ENCODE results near the gene NCOA1. TPM values are rescaled to one million over a fixed set of nuclear protein-coding genes. Genes with fewer than 3 reads are reported as not detected.
A peak's percentile ranks its signal among the peaks of the same experiment; 100 is the strongest.
"Not testable (repeated sequence)": the region's sequence is repeated elsewhere in the genome, so short reads cannot be mapped to it uniquely, and the experiment has no call there.

The NCOA1 gene
- total RNA-seq, 4 donors from 2014 or later = 29.9 to 51.9 (median 40.1) TPM

DNA sequence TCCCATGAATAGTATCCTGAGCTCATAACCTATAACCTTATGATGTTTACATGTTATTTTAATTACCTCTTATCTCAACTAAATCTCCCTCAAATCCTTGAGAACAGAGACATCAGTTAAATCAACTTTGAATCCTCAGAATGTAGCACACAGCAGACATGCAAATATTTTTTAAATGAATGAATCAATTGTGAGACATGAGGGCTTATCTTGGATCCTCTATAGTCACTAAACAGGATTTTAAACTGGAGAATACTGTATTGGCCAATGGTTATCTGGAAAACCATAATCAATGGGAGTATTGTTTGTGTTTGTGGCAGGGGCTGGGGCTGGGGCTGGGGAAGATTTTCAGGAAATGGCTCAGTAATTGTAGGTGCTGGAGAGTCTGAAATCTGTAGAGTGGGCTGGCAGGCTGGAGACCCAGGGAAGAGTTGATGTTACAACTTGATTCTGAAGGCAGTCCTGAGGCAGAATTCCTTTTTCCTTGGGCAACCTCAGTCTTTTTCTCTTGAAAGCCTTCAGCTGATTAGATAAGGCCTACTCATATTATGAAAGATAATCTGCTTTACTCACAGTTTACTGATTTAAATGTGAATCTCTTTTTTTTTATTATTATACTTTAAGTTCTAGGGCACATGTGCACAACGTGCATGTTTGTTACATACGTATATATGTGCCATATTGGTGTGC is 106.3 kb downstream of the NCOA1 start:
- WGBS, 2 donors = 94 to 99% methylated on average over 2 of the region's 2 CpGs
- H3K27me3 ChIP-seq = no peaks in the 10 kb centered on the region
- intact Hi-C loops (cut with DNase I) = no loop called here
- H3K27ac ChIP-seq = no peak overlapping the region
- H3K9me3 ChIP-seq = no peaks in the 10 kb centered on the region
- no peaks in the 10 kb centered on the region for H3K4me1 ChIP-seq
- TF ChIP-seq, protein P1, sequence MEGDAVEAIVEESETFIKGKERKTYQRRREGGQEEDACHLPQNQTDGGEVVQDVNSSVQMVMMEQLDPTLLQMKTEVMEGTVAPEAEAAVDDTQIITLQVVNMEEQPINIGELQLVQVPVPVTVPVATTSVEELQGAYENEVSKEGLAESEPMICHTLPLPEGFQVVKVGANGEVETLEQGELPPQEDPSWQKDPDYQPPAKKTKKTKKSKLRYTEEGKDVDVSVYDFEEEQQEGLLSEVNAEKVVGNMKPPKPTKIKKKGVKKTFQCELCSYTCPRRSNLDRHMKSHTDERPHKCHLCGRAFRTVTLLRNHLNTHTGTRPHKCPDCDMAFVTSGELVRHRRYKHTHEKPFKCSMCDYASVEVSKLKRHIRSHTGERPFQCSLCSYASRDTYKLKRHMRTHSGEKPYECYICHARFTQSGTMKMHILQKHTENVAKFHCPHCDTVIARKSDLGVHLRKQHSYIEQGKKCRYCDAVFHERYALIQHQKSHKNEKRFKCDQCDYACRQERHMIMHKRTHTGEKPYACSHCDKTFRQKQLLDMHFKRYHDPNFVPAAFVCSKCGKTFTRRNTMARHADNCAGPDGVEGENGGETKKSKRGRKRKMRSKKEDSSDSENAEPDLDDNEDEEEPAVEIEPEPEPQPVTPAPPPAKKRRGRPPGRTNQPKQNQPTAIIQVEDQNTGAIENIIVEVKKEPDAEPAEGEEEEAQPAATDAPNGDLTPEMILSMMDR (IDR thresholded peaks at IDR 0.05) = no peak
- no peak for TF ChIP-seq POLR2A (IDR thresholded peaks at IDR 0.05)
- no peaks in the 10 kb centered on the region for H3K36me3 ChIP-seq
- H3K4me3 ChIP-seq (replicated peaks in 1 of 3) = no peak overlapping the region
- DNase-seq = no peak

DNA sequence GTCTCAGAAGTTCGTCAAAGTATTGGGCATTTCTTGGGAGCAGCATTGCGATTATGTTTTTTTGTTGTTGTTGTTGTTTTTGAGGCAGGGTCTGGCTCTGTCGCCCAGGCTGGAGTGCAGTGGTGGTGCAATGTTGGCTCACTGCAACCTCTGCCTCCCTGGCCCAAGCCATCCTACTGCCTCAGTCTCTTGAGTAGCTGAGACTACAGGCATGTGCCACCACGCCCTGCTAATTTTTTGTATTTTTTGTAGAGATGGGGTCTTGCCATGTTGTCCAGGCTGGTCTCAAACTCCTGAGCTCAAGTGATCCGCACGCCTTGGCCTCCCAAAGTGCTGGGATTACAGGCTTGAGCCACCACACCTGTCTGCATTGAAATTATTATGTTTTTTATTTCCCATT is 109.1 kb downstream of the NCOA1 start:
- H3K4me1 ChIP-seq; intact Hi-C loops (cut with DNase I); H3K9me3 ChIP-seq; H3K36me3 ChIP-seq; H3K27me3 ChIP-seq; H3K4me3 ChIP-seq (replicated peaks in 1 of 3); H3K27ac ChIP-seq; DNase-seq: not testable (repeated sequence)
- WGBS, 2 donors = 95 to 99% methylated on average over 6 of the region's 6 CpGs

DNA sequence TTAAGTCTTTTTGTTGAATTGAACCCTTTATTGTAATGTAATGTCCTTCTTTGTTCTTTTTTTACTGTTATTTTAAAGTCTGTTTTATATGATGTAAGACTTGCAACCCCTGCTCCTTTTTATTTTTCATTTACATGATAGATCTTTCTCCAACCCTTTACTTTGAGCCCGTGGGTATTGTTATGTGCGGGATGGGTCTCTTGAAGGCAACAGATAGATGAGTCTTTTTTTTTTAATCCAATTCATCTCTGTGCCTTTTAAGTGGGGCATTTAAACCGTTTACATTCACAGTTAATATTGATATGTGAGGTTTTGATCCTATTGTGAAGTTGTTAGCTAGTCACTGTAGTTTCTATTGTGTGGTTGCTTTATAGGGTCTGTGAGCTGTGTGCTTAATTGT is 120.6 kb downstream of the NCOA1 start:
- H3K27me3 ChIP-seq = no peaks in the 10 kb centered on the region
- H3K27ac ChIP-seq = no peak overlapping the region
- no peaks in the 10 kb centered on the region for H3K36me3 ChIP-seq
- 90 to 91% methylated on average over 3 of the region's 3 CpGs for WGBS, 2 donors
- H3K9me3 ChIP-seq = no peaks in the 10 kb centered on the region
- no peak for DNase-seq
- no peak for TF ChIP-seq POLR2A (IDR thresholded peaks at IDR 0.05)
- TF ChIP-seq, protein P1 (IDR thresholded peaks at IDR 0.05) = no peak
- H3K4me1 ChIP-seq = no peaks in the 10 kb centered on the region
- intact Hi-C loops (cut with DNase I) = no loop called here
- no peak overlapping the region for H3K4me3 ChIP-seq (replicated peaks in 1 of 3)

DNA sequence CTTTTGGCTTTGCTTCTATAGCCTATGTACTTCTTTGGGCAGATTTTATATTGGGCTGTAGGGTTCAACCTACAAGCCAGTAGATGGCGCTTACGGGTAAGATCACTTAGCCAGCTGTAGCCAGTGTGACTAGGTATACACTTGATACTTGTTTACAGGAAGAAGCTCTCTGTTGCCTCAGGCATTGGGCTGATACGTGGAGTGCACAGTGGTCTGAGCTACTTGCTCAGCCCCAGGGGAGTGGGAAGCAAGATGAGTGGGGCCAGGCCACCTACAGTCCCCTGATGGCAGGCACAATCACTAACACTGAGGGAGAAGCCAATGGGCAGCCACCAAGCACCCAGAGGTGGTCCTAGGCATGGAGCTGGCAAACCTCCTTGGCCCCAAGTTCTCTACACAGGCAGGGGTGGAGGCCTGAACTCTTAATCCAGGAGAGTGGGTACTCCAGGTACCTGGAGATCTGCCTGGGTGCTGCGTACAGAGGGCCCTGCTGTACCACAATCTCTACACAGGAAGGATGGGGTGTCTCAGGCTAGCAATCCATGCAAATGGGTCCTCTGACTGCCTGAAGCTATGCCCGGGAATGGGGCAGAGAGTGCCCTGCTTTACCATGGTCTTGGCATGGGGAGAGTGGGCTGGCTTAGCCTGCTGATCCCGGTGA is 122.2 kb downstream of the NCOA1 start:
- Histone ChIP-seq H3K9me3 (no peaks in the 10 kb centered on the region), H3K27ac (no peak overlapping the region), H3K4me1 (no peaks in the 10 kb centered on the region), H3K4me3 (replicated peaks in 1 of 3) (no peak overlapping the region), H3K36me3 (no peaks in the 10 kb centered on the region), H3K27me3 (no peaks in the 10 kb centered on the region)
- no peak for TF ChIP-seq POLR2A (IDR thresholded peaks at IDR 0.05)
- TF ChIP-seq, protein P1 (IDR thresholded peaks at IDR 0.05) = peak in 2 of 6 experiments; percentile 21 to 23
- 67 to 70% methylated on average over 5 to 6 of the region's 6 CpGs for WGBS, 2 donors
- peak in 1 of 2 donors; percentile 8 for DNase-seq
- intact Hi-C loops (cut with DNase I) = no loop called here

DNA sequence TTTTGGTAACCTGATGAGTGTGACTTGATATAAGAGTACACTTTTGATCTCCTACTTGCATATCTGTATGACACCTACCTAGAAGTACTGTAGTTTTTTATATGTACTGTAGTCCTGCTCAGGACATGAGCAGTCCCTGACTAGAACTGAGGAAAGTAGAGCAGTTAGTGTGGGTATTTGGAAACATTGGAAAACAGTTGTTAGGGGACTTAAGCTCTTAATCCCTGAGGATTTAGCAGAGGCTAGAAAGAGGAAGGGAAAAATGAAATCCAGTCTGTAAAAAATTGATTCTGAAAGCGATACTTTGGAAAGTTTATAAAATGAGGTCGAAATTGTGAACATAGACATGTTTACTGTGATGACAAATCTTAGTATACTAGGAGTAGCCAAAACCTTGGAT is 125.6 kb downstream of the NCOA1 start:
- Histone ChIP-seq H3K27me3 (no peaks in the 10 kb centered on the region), H3K27ac (no peak overlapping the region), H3K36me3 (no peaks in the 10 kb centered on the region), H3K4me1 (no peaks in the 10 kb centered on the region), H3K9me3 (no peaks in the 10 kb centered on the region), H3K4me3 (replicated peaks in 1 of 3) (no peak overlapping the region)
- 90% methylated on average over 2 of the region's 2 CpGs for WGBS, 2 donors
- no peak for DNase-seq
- TF ChIP-seq, protein P1 (IDR thresholded peaks at IDR 0.05) = no peak
- no peak for TF ChIP-seq POLR2A (IDR thresholded peaks at IDR 0.05)
- intact Hi-C loops (cut with DNase I) = no loop called here
